ENCODE data around the gene JMJD1C. TPM values are rescaled to one million over a fixed set of nuclear protein-coding genes. Genes with fewer than 3 reads are reported as not detected.
A peak's percentile ranks its signal among the peaks of the same experiment; 100 is the strongest.

Gene JMJD1C
- total and polyA plus RNA-seq, 8 donors = 25.6 to 56.9 (median 36.7) TPM

DNA sequence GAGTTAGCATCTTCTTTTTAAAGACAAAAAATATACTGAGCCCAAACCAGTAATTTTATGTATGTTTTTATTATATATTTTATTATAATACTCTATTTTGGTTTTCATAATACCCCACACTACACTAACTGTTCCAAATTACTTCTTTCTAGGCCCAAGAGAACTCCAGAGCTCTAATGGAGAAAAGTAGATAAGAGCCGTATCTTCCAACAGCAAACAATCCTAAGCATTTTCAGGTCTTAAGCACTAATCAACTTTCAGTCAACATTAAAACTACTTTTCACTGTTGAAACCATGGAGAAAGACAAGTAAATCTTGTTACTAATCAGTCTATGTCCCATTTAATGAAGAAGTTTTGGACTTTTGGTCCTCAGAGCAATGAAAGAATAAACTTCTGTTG, 55.1 kb downstream of the JMJD1C start:
- Histone ChIP-seq H3K4me3 (no peak overlapping the region), H3K36me3 (no peaks in the 10 kb centered on the region), H3K27me3 (no peaks in the 10 kb centered on the region), H3K27ac (no peak overlapping the region), H3K4me1 (peaks cover 0 to 4% (median 3%) of the 10 kb centered on the region in 3 donors), H3K9me3 (no peaks in the 10 kb centered on the region)
- no peak for ATAC-seq
- TF ChIP-seq, protein P1, sequence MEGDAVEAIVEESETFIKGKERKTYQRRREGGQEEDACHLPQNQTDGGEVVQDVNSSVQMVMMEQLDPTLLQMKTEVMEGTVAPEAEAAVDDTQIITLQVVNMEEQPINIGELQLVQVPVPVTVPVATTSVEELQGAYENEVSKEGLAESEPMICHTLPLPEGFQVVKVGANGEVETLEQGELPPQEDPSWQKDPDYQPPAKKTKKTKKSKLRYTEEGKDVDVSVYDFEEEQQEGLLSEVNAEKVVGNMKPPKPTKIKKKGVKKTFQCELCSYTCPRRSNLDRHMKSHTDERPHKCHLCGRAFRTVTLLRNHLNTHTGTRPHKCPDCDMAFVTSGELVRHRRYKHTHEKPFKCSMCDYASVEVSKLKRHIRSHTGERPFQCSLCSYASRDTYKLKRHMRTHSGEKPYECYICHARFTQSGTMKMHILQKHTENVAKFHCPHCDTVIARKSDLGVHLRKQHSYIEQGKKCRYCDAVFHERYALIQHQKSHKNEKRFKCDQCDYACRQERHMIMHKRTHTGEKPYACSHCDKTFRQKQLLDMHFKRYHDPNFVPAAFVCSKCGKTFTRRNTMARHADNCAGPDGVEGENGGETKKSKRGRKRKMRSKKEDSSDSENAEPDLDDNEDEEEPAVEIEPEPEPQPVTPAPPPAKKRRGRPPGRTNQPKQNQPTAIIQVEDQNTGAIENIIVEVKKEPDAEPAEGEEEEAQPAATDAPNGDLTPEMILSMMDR (IDR thresholded peaks at IDR 0.05) = no peak
- FAIRE-seq = no peak
- WGBS, 2 donors = 34 to 55% methylated on average over 1 of the region's 1 CpG
- intact Hi-C loops (cut with DNase I) = no loop called here
- DNase-seq = no peak

DNA sequence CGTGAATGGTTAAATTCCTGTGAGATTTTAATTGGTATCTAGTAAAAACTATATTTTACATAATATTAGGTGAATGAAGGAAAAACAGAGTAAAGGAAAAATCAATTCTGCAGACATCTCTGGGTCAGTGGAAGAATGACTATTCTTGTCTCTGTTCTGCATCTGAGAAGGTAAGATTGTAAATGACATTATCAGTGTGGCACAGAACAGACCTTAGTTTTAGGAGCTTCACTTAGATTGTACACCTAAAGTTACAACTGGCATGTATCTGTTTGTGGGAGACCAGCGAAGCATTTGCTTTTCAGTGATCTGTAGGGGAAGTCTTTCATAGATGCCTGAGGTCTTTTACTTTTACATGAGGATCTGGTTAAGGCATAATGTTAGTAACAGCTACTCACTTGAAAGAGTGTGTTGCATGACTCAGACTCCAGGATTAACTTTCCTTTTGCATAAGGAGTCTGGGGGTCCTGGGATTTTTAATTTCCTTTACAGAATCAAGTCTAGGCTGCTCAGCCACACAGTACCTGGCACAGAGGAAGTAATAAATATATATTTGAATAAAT, 56.2 kb downstream of the JMJD1C start:
- Histone ChIP-seq H3K9me3 (no peaks in the 10 kb centered on the region), H3K36me3 (no peaks in the 10 kb centered on the region), H3K4me1 (peaks cover 0 to 3% (median 0%) of the 10 kb centered on the region in 3 donors), H3K4me3 (no peak overlapping the region), H3K27ac (no peak overlapping the region), H3K27me3 (no peaks in the 10 kb centered on the region)
- no peak for DNase-seq
- TF ChIP-seq, protein P1 (IDR thresholded peaks at IDR 0.05) = no peak
- intact Hi-C loops (cut with DNase I) = no loop called here
- 90 to 91% methylated on average over 2 of the region's 2 CpGs for WGBS, 2 donors
- no peak for ATAC-seq
- FAIRE-seq = no peak

- H3K36me3 ChIP-seq = no peaks in the 10 kb centered on the region
- TF ChIP-seq, protein P1 (IDR thresholded peaks at IDR 0.05) = no peak
These were observed 58.6 kb downstream of the JMJD1C start for GRCh38 chr10:63407136-63407662.

DNA sequence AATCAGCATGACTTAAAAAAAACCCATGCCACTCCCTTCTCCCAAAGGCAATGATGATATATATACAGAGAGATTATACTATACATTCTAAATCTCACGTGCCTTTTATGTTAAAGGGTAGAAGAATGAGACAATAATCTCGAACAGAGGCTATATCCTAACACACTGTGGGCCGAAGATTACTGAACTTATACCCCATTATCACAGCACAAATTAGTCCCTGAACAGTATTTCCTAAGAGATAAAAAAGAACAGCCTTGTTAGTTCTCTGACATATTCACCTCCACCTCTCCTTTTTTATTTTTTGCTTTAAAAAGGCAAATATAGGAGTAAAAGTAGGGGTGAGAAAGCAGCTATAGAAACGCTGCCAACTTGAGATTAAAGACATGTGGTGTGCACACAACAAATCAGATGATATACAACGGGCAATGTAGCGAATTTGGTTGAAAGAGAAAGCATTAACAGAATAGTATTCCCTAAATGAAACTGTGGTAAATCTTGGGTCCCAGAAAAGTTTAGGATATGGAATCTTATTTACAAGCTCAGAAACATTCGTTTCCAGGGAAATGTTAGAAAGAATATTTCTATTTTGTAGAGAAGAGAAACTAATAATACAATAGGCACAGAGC, 69.5 kb downstream of the JMJD1C start:
- Histone ChIP-seq H3K9me3 (no peaks in the 10 kb centered on the region), H3K4me3 (no peak overlapping the region), H3K27ac (no peak overlapping the region), H3K27me3 (no peaks in the 10 kb centered on the region), H3K4me1 (no peaks in the 10 kb centered on the region), H3K36me3 (no peaks in the 10 kb centered on the region)
- WGBS, 2 donors = 48 to 53% methylated on average over 7 of the region's 7 CpGs
- ATAC-seq (peak in 3 of 4 donors; percentile 16 to 46 (median 40)), FAIRE-seq (no peak), DNase-seq (no peak)
- TF ChIP-seq, protein P1 (IDR thresholded peaks at IDR 0.05) = no peak
- intact Hi-C loops (cut with DNase I) = no loop called here

More at GRCh38 chr10:63407136-63407662, 58.6 kb downstream of the JMJD1C start:
- Histone ChIP-seq H3K9me3 (no peaks in the 10 kb centered on the region), H3K4me1 (peaks cover 0 to 3% (median 0%) of the 10 kb centered on the region in 3 donors), H3K27ac (no peak overlapping the region), H3K4me3 (no peak overlapping the region), H3K27me3 (no peaks in the 10 kb centered on the region)
- FAIRE-seq (no peak), DNase-seq (no peak), ATAC-seq (no peak)
- 88 to 91% methylated on average over 1 of the region's 1 CpG for WGBS, 2 donors
- intact Hi-C loops (cut with DNase I) = no loop called here

GRCh38 chr10:63393050-63393449, 72.7 kb downstream of the JMJD1C start:
- intact Hi-C loops (cut with DNase I) = no loop called here
- no peaks in the 10 kb centered on the region for H3K4me1 ChIP-seq
- 98% methylated on average over 7 of the region's 7 CpGs for WGBS, 2 donors
- H3K36me3 ChIP-seq = no peaks in the 10 kb centered on the region
- ATAC-seq = no peak
- no peaks in the 10 kb centered on the region for H3K9me3 ChIP-seq
- no peak overlapping the region for H3K27ac ChIP-seq
- TF ChIP-seq, protein P1 (IDR thresholded peaks at IDR 0.05) = no peak
- H3K27me3 ChIP-seq = no peaks in the 10 kb centered on the region
- no peak overlapping the region for H3K4me3 ChIP-seq
- DNase-seq = no peak
- FAIRE-seq = no peak

Data from pancreas (tissue), 10 donors.